ENCODE data around the gene VCY1B.
"Not testable (repeated sequence)": the region's sequence is repeated elsewhere in the genome, so short reads cannot be mapped to it uniquely, and the experiment has no call there.

Gene VCY1B

GRCh38 chrY:14055927-14056326 is at the start of gene VCY1B:
VCY1B (plus strand) TSS chrY:14056227; CDS start chrY:14056290, 63 bp downstream.
- not testable (repeated sequence) for H3K4me3 ChIP-seq (ENCODE audit: low read length); H3K27me3 ChIP-seq (ENCODE audit: control insufficient read depth, insufficient read depth, low read length); H3K36me3 ChIP-seq (ENCODE audit: control insufficient read depth, insufficient read depth, low read length); H3K4me1 ChIP-seq (ENCODE audit: control insufficient read depth, insufficient read depth, low read length); DNase-seq (ENCODE audit: low read depth, low spot score); H3K9me3 ChIP-seq (ENCODE audit: control insufficient read depth, insufficient read depth, low read length); H3K27ac ChIP-seq (ENCODE audit: low read length)
- whole genome bisulfite sequencing (ENCODE audit: insufficient coverage, insufficient read length) = no CpG with 5 or more reads among the region's 19 CpGs

GRCh38 chrY:14011916-14012315 is 44.1 kb upstream of the VCY1B start:
- not testable (repeated sequence) for H3K4me3 ChIP-seq (ENCODE audit: low read length); H3K36me3 ChIP-seq (ENCODE audit: control insufficient read depth, insufficient read depth, low read length); H3K4me1 ChIP-seq (ENCODE audit: control insufficient read depth, insufficient read depth, low read length); H3K9me3 ChIP-seq (ENCODE audit: control insufficient read depth, insufficient read depth, low read length); DNase-seq (ENCODE audit: low read depth, low spot score); H3K27ac ChIP-seq (ENCODE audit: low read length); H3K27me3 ChIP-seq (ENCODE audit: control insufficient read depth, insufficient read depth, low read length)
- WGBS (ENCODE audit: insufficient coverage, insufficient read length) = no CpG with 5 or more reads among the region's 2 CpGs

- not testable (repeated sequence) for H3K27ac ChIP-seq (ENCODE audit: low read length); H3K36me3 ChIP-seq (ENCODE audit: control insufficient read depth, insufficient read depth, low read length); H3K4me1 ChIP-seq (ENCODE audit: control insufficient read depth, insufficient read depth, low read length); DNase-seq (ENCODE audit: low read depth, low spot score); H3K9me3 ChIP-seq (ENCODE audit: control insufficient read depth, insufficient read depth, low read length); H3K27me3 ChIP-seq (ENCODE audit: control insufficient read depth, insufficient read depth, low read length); H3K4me3 ChIP-seq (ENCODE audit: low read length)
- WGBS (ENCODE audit: insufficient coverage, insufficient read length) = no CpG with 5 or more reads among the region's 2 CpGs
Observed at GRCh38 chrY:14030395-14030794, 25.6 kb upstream of the VCY1B start.

- no peak for DNase-seq (ENCODE audit: low read depth, low spot score)
- no CpG with 5 or more reads among the region's 1 CpG for WGBS (ENCODE audit: insufficient coverage, insufficient read length)
- H3K9me3 ChIP-seq (ENCODE audit: control insufficient read depth, insufficient read depth, low read length) = no peaks in the 10 kb centered on the region
- no peaks in the 10 kb centered on the region for H3K36me3 ChIP-seq (ENCODE audit: control insufficient read depth, insufficient read depth, low read length)
- no peak overlapping the region for H3K4me3 ChIP-seq (ENCODE audit: low read length)
- H3K27me3 ChIP-seq (ENCODE audit: control insufficient read depth, insufficient read depth, low read length) = no peaks in the 10 kb centered on the region
- H3K27ac ChIP-seq (ENCODE audit: low read length) = no peak overlapping the region
- H3K4me1 ChIP-seq (ENCODE audit: control insufficient read depth, insufficient read depth, low read length) = no peaks in the 10 kb centered on the region
Observed at GRCh38 chrY:14085877-14086276, 29.9 kb downstream of the VCY1B start.
